HG03354 (cell line): ENCODE results near the gene STEAP2.
"Not testable (repeated sequence)": the region's sequence is repeated elsewhere in the genome, so short reads cannot be mapped to it uniquely, and the experiment has no call there.

Experiments used
- ATAC-seq: cut with Tn5 transposase; IDR thresholded peaks from one replicate; pipeline ENCODE4 v1.9.1; 2021; ENCODE audit warnings: mild to moderate bottlenecking; ENCODE audit not compliant: unreplicated experiment, poor library complexity, severe bottlenecking

The STEAP2 gene

GRCh38 chr7:90211391-90212148 is at the start of gene STEAP2:
Gene STEAP2 (plus strand): TSS chr7:90211740. CDS start chr7:90225083, 13,343 bp downstream.
- ATAC-seq, result peak; percentile 94

- no peak for ATAC-seq
These were observed 48.0 kb upstream of the STEAP2 start for GRCh38 chr7:90163534-90163933.

GRCh38 chr7:90165724-90166123 is 45.8 kb upstream of the STEAP2 start:
- ATAC-seq, result no peak

GRCh38 chr7:90166153-90166552 is 45.4 kb upstream of the STEAP2 start:
- no peak for ATAC-seq

GRCh38 chr7:90167361-90167760 is 44.2 kb upstream of the STEAP2 start:
- ATAC-seq, result no peak

- no peak for ATAC-seq
These were observed 41.6 kb upstream of the STEAP2 start for GRCh38 chr7:90169891-90170290.

- ATAC-seq, result no peak
These were observed 39.4 kb upstream of the STEAP2 start for GRCh38 chr7:90172121-90172520.

GRCh38 chr7:90172624-90173023 is 38.9 kb upstream of the STEAP2 start:
- ATAC-seq, result no peak

- ATAC-seq, result peak; percentile 95
These were observed 38.3 kb upstream of the STEAP2 start for GRCh38 chr7:90173127-90173844.

- ATAC-seq, result no peak
These were observed 35.9 kb upstream of the STEAP2 start for GRCh38 chr7:90175667-90176066.

- no peak for ATAC-seq
These were observed 35.3 kb upstream of the STEAP2 start for GRCh38 chr7:90176195-90176594.

- no peak for ATAC-seq
These were observed 33.4 kb upstream of the STEAP2 start for GRCh38 chr7:90178166-90178565.

GRCh38 chr7:90178679-90179278 is 32.8 kb upstream of the STEAP2 start:
- peak; percentile 99 for ATAC-seq

- ATAC-seq, result no peak
These were observed 31.4 kb upstream of the STEAP2 start for GRCh38 chr7:90180011-90180585.

- ATAC-seq, result no peak
These were observed 30.9 kb upstream of the STEAP2 start for GRCh38 chr7:90180649-90181048.

GRCh38 chr7:90181485-90181884 is 30.1 kb upstream of the STEAP2 start:
- ATAC-seq, result no peak

- not testable (repeated sequence) for ATAC-seq
These were observed 25.2 kb upstream of the STEAP2 start for GRCh38 chr7:90186290-90186689.

- ATAC-seq, result no peak
These were observed 24.0 kb upstream of the STEAP2 start for GRCh38 chr7:90187507-90188050.

- peak; percentile 94 for ATAC-seq
These were observed 23.3 kb upstream of the STEAP2 start for GRCh38 chr7:90188281-90188680.

GRCh38 chr7:90190995-90191394 is 20.5 kb upstream of the STEAP2 start:
- no peak for ATAC-seq
